HFFc6 (cell line): ENCODE measurements around the gene LETM1. TPM values are rescaled to one million over a fixed set of nuclear protein-coding genes. Genes with fewer than 3 reads are reported as not detected.

Experiments
- DNase-seq: peaks from one replicate; pipeline ENCODE4 v3.0.0-alpha.2; 2018
- H3K27ac Mint-ChIP-seq: 2 replicates; pipeline ENCODE4 v1.8.0; 2020; ENCODE audit warnings: mild to moderate bottlenecking, mixed read lengths
- H3K27me3 Mint-ChIP-seq: 2 replicates; pipeline ENCODE4 v1.8.0; 2021; ENCODE audit warnings: mild to moderate bottlenecking, moderate library complexity, mixed read lengths; ENCODE audit not compliant: insufficient read depth
- H3K36me3 Mint-ChIP-seq: 2 replicates; pipeline ENCODE4 v1.8.0; 2021; ENCODE audit warnings: low read depth, mixed read lengths
- H3K4me1 Mint-ChIP-seq: 2 replicates; pipeline ENCODE4 v1.8.0; 2020; ENCODE audit warnings: low read depth, mixed read lengths
- H3K4me3 Mint-ChIP-seq: 2 replicates; pipeline ENCODE4 v1.8.0; 2020; ENCODE audit warnings: mild to moderate bottlenecking, moderate library complexity, mixed read lengths
- H3K9me3 Mint-ChIP-seq: 2 replicates; pipeline ENCODE4 v1.8.0; 2020; ENCODE audit warnings: mild to moderate bottlenecking, mixed read lengths
- long read RNA-seq: library from polyadenylated mRNA; unstranded; transcript quantifications from one replicate; pipeline ENCODE4 v2.0.0, GENCODE V29; 2019
- total RNA-seq, 6 experiments: library from RNA; stranded (reverse); fragmentation: NEBNext Ultra II Directional; extraction: Animal tissue kit (Norgen Biotek cat#: 25700); gene quantifications; 2 replicates in 1 of 6; 3 replicates in 5 of 6; pipeline ENCODE4 v1.2.3, GENCODE V29; 2021
- TF ChIP-seq, protein P1 (sequence below): fragments of 200-600 bp; sonication (generic); IDR thresholded peaks from 2 replicates; pipeline ENCODE4 v1.5.0; 2021; ENCODE audit warnings: antibody characterized with exemption, mild to moderate bottlenecking

LETM1 gene
- total RNA-seq, result 10 to 100 TPM; 47.4 to 64.0 (median 53.3) TPM
- long read RNA-seq, full-length matches to known transcripts, result 19 of 74 reads
- long read RNA-seq, partial matches to known transcripts, result 6 of 74 reads
- long read RNA-seq, other reads (novel, unspliced or antisense), result 49 of 74 reads

DNA sequence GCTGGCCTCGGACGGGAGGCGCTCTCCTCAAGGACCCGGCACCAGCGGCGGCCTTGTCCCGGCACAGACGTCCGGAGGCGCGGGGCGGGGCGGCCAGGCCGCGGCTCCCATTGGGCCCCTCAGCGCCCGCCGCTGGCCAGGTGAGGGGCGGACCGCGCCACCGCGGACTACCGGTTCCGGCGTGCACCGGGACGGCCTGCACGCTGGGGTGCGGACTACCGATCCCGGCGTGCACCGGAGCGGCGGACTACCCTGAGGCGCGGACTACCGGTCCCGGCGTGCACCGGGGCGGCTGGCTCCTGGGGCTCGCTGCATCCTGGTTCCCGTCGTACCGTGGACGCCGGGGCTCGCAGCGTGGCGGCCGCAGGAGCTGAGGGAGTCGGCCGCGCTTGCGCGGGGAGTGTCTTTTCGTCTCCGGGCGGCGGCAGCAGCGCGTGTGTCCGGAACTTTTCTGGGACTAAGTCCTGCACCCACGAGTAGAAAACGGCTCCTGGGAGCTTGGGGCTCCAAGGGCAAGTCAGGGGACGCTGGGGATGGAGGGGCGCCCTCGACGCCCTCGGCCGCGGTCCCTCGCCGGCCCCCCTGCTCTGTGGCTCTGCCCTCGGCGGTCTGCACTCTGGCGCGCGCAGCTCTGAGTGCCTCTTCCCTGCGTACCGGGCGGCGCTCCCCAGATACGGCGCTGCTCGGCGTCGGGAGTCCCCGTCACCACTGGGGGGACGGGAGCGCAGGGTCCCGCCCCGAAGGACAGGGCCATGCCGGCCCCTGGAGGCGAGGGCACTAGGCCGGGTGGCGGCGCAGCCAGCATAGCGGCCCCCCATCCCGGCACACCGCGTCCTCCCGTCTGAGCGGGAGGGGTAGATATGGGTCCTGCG lies at the start of gene LETM1:
Gene LETM1, minus strand, starts transcription at position 86 of the 872 bp plus-strand sequence. CDS start 206 bp downstream, outside the sequence.
- Mint-ChIP-seq H3K27ac (peak within 1 kb of the TSS; percentile 79), H3K4me3 (peak within 1 kb of the TSS; percentile 89), H3K4me1 (peaks cover 41% of the 10 kb centered on the region), H3K27me3 (peaks cover 1% of the 10 kb centered on the region; the same call in 1 of the 2 replicates), H3K36me3 (peaks cover 13% of the 10 kb centered on the region), H3K9me3 (no peaks in the 10 kb centered on the region)
- TF ChIP-seq, protein P1, sequence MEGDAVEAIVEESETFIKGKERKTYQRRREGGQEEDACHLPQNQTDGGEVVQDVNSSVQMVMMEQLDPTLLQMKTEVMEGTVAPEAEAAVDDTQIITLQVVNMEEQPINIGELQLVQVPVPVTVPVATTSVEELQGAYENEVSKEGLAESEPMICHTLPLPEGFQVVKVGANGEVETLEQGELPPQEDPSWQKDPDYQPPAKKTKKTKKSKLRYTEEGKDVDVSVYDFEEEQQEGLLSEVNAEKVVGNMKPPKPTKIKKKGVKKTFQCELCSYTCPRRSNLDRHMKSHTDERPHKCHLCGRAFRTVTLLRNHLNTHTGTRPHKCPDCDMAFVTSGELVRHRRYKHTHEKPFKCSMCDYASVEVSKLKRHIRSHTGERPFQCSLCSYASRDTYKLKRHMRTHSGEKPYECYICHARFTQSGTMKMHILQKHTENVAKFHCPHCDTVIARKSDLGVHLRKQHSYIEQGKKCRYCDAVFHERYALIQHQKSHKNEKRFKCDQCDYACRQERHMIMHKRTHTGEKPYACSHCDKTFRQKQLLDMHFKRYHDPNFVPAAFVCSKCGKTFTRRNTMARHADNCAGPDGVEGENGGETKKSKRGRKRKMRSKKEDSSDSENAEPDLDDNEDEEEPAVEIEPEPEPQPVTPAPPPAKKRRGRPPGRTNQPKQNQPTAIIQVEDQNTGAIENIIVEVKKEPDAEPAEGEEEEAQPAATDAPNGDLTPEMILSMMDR, result peak; percentile 38
- peak; percentile 91 for DNase-seq

DNA sequence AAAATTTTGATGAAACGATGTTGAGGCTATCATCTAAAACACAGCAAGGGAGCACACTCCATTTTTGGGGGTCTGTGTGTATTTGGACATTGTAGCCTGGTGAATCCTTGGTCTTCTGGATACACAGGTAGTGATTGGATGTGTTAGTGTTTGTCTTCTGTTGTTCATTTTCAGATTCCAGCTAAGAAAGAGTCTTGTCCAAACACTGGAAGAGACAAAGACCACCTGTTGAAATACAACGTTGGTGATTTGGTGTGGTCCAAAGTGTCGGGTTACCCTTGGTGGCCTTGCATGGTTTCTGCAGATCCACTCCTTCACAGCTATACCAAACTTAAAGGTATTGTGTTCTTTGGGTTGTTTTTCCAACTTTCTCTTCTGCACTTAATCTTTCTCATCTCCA lies 48.1 kb upstream of the LETM1 start:
- H3K27me3 Mint-ChIP-seq, result peaks cover 1% of the 10 kb centered on the region; the same call in 1 of the 2 replicates
- no peak overlapping the region for H3K27ac Mint-ChIP-seq
- H3K9me3 Mint-ChIP-seq, result no peaks in the 10 kb centered on the region
- TF ChIP-seq, protein P1, result no peak
- DNase-seq, result no peak
- H3K4me3 Mint-ChIP-seq, result no peak overlapping the region
- H3K4me1 Mint-ChIP-seq, result peaks cover 18% of the 10 kb centered on the region
- peaks cover 16% of the 10 kb centered on the region for H3K36me3 Mint-ChIP-seq

DNA sequence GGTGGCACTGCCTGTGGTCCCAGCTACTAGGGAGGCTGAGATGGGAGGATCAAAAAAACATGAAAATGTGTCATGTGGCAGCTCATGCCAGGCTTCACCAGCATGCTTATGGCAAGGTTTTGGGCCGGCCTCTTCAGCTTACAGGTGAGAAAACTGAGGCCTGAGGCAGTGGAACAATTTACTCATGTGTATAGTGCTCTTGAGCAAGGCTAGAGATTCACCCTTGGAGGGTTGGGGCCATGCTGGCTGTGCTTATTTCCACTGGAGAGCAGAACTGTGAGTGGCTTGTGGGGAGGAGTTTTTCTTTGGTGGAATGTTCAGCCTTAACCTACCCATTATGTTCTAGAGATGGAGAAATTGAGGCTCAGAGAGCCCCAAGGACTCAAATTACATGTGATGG lies 47.1 kb upstream of the LETM1 start:
- TF ChIP-seq, protein P1, result no peak
- Mint-ChIP-seq H3K4me3 (no peak overlapping the region), H3K27me3 (peaks cover 1% of the 10 kb centered on the region; the same call in 1 of the 2 replicates), H3K27ac (peak overlapping the region; percentile 54; the same call in 1 of the 2 replicates), H3K9me3 (no peaks in the 10 kb centered on the region), H3K4me1 (peaks cover 18% of the 10 kb centered on the region), H3K36me3 (peaks cover 11% of the 10 kb centered on the region)
- no peak for DNase-seq

DNA sequence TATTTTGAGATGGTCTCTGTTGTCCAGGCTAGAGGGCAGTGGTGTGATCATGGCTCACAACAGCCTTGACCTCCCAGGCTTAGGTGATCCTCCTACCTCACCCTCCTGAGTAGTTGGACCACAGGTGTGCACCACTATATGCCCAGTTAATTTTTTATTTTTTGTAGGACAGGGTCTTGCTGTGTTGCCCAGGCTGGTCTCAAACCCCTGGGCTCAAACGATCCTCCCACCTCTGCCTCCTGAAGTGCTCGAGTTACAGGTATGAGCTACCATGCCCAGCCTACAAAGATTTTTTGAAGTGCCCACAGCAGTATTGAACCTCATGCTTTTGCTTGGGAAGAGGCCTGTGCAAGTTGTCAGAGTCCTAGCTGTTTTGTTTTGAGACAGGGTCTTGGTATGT lies 46.3 kb upstream of the LETM1 start:
- H3K4me1 Mint-ChIP-seq, result peaks cover 15% of the 10 kb centered on the region
- H3K27ac Mint-ChIP-seq, result no peak overlapping the region; the same call in 1 of the 2 replicates
- DNase-seq, result no peak
- no peaks in the 10 kb centered on the region for H3K9me3 Mint-ChIP-seq
- peaks cover 1% of the 10 kb centered on the region; the same call in 1 of the 2 replicates for H3K27me3 Mint-ChIP-seq
- TF ChIP-seq, protein P1, result no peak
- H3K4me3 Mint-ChIP-seq, result no peak overlapping the region
- H3K36me3 Mint-ChIP-seq, result peaks cover 10% of the 10 kb centered on the region

DNA sequence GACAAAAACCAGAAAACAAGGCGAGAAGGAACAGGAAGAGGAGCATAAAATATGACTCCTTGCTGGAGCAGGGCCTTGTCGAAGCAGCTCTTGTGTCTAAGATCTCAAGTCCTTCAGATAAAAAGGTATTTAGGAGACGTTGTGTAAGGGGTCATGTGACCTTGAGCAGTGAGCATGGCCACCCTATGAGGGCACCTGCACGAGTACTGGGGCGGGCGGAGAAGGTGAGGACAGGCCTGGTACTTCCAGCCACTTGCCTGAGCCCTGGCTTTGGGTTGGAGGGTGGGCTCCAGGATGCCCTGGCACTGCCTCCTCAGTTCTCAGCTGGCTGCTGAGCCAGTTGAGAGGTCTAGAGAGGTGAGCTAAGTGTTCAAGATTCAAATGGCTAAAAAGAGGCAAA lies 45.2 kb upstream of the LETM1 start:
- peaks cover 15% of the 10 kb centered on the region for H3K4me1 Mint-ChIP-seq
- no peak overlapping the region for H3K4me3 Mint-ChIP-seq
- H3K9me3 Mint-ChIP-seq, result no peaks in the 10 kb centered on the region
- no peak for DNase-seq
- H3K36me3 Mint-ChIP-seq, result peaks cover 10% of the 10 kb centered on the region
- H3K27ac Mint-ChIP-seq, result peak overlapping the region; percentile 45; the same call in 1 of the 2 replicates
- TF ChIP-seq, protein P1, result no peak
- peaks cover 1% of the 10 kb centered on the region; the same call in 1 of the 2 replicates for H3K27me3 Mint-ChIP-seq
